ENCODE results near the gene CEP290.
"Not testable (repeated sequence)": the region's sequence is repeated elsewhere in the genome, so short reads cannot be mapped to it uniquely, and the experiment has no call there.

CEP290 gene

DNA sequence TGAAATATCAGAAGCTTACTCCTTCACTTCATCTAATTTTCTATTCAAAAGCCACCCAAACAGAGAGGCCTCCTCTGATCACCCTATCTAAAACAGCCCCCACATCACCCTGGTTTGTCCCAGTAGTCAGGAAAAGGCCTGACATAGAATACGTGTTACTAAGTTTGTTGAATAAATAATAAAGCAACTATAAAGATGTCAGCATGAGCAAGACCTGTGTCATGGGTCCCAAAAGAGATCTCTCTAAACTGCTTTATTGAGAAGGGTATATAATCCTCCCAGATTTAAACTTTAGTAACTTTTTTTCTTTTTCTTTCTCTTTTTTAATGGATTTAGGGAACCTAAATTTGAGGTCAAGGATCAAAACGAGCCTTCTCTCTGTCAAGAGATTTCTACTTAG lies 85.3 kb downstream of the CEP290 start:
- FAIRE-seq = no peak
- DNase-seq (ENCODE audit: low spot score) = peak; percentile 54

DNA sequence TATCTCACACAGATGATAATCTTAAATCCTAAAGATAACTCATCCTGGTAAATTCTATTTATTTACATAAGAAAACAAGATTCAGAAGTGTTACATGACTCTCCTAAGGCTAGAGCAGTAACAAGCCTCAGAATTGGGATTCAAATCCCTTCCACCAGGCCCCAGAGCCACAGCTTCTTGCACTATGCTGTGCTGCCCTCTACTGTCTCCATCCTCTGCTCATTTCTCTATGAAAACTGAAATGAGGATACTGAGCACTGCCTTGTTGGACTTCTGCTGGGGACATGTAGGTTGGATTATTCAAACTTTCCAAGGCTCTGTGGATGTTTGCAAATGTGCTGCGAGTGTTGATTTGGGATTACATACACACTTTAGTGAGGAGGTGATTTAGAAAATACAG lies 89.2 kb downstream of the CEP290 start:
- FAIRE-seq (no peak), DNase-seq (ENCODE audit: low spot score) (peak; percentile 33)

DNA sequence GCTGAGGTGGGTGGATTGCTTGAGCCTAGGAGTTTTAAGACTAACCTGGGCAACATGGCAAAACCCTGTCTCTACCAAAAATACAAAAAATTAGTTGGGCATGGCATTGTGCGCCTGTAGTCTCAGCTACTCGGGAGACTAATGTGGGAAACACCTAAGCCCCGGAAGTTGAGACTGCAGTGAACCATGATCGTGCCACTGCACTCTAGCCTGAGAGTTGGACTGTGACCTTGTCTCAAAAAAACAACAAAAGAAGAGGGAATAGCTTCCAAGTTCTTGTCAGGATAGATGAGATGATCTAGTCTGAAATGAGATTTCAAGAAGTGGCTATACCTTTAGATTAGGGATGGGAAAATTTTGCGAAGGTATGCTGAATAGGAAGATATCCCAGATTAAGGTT lies 97.9 kb downstream of the CEP290 start:
- no peak for FAIRE-seq

DNA sequence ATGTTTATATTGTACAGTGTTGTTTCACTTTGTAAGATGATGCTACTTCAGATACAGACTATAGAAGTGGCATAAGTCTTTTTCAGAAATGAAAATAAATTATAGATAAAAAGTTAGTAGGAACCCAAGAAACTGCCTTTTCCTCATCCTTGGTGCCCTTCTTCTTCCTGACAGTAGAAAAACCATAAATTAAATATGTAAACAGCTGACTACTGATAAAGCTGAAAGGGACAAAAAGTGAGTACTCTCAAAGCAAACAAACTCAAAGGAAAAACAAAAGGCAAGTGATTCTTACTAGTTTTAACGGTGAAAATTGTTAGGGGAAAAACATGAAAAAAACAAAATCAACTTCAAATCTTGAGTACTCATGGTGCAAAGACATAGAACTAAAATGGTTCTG lies 104.1 kb downstream of the CEP290 start:
- DNase-seq (ENCODE audit: low spot score) (no peak), FAIRE-seq (no peak)

More for the DNA sequence above, 97.9 kb downstream of the CEP290 start:
- DNase-seq (ENCODE audit: low spot score) = no peak

DNA sequence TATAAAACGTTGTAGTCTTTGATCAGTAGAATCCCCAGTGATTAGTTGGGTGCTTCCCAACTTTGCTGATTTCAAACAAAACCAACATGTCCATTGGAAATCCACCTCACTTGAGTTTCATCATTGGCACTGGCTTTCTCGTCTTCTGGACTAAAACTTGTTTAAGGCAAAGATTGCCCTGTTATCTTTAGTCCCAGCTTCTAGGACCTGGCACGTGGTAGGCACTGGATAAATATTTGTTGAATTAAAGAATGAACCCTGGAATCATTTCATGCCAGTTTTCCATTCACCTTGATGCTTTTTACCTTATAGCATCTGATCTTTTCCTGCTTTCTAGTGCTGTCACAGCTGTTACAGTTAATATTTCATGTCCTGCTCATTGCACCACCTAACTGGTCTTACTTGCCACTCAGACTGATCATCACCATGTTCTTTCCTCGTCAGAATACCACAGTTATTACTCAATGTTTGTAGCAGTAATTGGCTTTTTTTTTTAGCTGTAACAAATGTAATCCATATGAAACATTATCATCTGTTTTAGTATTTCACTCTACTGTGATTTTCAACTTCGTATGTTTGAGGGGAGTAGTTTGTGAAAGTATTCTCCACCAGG lies 105.4 kb downstream of the CEP290 start:
- FAIRE-seq (peak; percentile 42), DNase-seq (ENCODE audit: low spot score) (no peak)

DNA sequence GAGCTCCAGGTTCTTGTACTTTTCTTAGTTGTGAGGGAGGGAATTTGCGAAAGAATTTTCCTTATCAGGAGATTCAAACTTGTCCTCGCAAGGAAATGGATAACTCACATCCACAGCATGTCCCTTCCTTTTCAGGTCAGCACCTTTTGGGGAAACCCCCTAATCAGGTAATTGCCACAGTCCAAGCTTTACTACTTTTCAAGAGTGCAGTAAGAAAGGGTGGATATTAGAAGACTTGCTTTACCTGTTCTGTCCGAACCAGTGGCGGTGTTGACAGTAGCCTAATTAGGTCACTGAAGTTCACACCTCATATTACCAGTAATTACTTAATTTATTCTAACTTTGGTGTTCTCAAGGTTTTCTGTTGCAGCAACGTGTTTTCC lies 106.0 kb downstream of the CEP290 start:
- FAIRE-seq (no peak), DNase-seq (ENCODE audit: low spot score) (no peak)

DNA sequence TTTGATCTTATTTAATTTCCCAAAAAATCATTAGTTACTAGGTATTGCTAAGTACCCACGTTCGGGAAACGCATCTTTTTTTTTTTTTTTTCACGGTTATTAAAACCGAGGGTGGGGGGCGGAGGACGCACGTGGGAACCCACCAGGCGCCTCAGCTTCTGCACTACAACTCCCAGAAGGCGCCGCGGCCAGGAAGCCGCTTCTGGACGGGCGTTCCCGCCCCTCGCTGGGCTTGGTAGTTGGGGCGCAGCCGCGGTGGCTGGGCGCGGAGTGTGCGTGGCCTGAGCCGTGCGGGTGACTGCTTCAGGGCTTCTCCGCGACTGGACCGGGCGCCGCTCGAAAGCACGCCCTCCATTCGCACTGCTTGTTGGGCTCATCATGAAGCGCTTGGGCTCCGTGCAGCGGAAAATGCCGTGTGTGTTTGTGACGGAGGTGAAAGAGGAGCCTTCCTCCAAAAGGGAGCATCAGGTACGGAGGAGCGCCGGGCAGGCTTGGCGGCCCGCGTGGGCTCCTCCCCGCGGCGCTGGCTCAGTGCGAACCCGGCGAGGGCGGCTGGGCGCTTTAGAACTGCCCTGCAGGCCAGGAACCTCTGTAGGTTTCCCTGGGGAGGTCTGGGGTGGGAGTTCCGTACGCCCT lies 106.5 kb downstream of the CEP290 start:
- FAIRE-seq = no peak
- peak; percentile 64 for DNase-seq (ENCODE audit: low spot score)

DNA sequence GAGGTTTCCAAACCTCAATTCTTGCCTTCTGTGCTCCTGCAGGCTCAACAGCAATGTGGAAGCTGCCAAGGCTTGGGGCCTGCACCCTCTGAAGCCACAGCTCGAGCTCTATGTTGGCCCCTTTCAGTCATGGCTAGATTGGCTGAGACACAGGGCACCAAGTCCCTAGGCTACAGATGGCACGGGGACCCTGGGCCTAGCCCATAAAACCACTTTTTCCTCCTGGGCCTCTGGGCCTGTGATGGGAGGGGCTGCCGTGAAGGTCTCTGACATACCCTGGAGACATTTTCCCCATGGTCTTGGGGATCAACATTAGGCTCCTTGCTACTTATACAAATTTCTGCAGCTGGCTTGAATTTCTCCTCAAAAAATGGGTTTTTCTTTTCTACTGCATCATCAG lies 110.7 kb downstream of the CEP290 start:
- not testable (repeated sequence) for FAIRE-seq; DNase-seq (ENCODE audit: low spot score)

DNA sequence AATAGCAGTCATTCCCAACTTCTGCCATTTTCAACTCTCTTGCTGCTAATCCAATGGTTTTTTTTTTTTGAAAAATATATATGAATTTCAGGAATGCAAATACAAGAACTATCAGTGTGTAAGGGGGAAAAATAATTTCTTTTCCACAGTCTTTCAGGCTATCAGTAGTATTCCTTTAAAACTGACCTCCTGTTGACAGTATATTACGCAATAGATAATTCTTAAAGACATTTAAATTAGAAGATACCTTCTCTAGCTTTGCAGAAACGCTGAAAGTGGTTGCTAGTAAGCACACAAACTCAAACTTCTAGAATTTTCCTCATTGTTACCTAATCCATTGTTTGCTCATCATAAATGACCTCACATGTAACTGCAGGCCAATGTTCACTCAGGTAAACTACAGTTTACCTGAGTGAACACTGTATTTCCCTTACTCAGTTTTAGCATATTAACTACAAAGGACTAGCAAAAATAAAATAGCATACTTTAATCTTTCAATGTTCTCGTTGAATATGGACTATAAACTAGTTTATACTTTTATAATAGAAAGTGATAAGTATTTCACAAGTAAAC lies 112.7 kb downstream of the CEP290 start, which contains the start of gene C12orf50:
Gene C12orf50, minus strand, starts transcription at position 309 of the 573 bp plus-strand sequence. CDS start 2,439 bp downstream, outside the sequence.
- DNase-seq (ENCODE audit: low spot score) (no peak), FAIRE-seq (no peak)

DNA sequence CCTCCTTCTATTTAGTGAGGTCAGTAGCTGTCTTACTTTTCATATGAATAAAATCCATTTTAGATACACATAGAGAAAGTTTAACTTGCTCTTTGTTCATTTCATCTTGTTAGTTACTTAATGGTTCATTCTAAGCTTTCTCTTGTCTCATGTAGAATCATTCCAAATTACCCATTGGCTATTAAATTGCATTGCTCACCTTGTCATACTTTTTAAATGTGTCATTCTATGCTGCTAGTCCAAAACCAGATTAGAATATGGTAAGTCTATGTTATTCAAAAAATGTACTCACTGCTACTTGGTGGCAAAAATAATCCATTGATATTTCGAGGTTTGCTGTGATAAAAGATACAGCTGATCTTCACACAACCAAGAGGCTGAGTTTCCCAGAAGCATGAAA lies 115.7 kb downstream of the CEP290 start:
- DNase-seq (ENCODE audit: low spot score) (no peak), FAIRE-seq (no peak)

DNA sequence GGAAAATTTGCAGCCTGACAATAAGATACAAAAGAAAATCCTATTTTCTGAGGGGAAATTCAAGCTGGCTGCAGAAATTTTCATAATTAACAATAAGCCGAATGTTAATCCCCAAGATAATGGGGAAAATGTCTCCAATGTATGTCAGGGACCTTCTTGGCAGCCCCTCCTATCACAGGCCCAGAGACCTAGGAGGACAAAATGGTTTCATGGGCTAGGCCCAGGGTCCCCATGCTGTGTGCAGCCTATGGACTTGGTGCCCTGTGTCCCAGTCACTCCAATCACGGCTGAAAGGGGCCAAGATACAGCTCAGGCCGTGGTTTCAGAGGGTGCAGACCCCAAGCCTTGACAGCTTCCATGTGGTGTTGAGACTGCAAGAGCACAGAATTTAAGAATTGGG lies 123.9 kb downstream of the CEP290 start:
- FAIRE-seq (no peak), DNase-seq (ENCODE audit: low spot score) (no peak)

DNA sequence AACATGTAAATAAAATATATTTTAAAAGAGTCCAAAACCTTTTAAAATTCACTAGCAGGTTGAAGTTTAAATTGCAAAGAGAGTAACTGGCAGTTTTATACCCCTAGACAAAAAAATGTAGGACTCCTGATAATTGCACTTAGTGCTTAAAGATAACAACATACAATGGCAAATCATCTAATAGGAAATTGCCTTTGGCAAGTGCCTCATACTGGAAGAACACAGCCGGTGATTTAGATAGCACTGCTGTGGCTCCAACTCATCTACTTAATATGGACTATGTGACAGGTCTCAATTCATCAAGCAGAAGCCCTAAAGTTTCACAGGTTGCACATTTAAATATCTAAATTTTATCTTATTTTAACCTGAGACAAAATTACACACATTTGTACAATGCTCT lies 126.1 kb downstream of the CEP290 start:
- no peak for FAIRE-seq
- DNase-seq (ENCODE audit: low spot score) = no peak

DNA sequence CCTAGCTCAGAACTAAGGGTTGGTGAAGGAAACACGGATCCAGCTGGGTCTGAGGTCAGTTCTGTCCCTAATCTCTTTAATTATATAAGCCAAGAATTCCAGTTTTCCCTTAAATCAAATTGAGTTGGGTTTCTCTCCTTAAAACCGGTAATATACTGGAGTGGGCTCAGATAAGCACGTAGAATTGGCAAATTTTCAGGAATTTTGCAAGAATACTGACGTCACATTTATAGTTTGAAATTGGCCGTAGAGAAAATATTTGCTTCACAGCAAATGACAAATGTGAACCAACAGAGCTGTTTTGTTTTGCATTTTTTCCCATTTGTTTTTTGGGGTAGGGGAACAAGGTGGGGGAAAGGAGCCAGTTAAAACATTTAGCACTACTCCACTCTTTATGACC lies 130.1 kb downstream of the CEP290 start:
- DNase-seq (ENCODE audit: low spot score) (no peak), FAIRE-seq (no peak)

DNA sequence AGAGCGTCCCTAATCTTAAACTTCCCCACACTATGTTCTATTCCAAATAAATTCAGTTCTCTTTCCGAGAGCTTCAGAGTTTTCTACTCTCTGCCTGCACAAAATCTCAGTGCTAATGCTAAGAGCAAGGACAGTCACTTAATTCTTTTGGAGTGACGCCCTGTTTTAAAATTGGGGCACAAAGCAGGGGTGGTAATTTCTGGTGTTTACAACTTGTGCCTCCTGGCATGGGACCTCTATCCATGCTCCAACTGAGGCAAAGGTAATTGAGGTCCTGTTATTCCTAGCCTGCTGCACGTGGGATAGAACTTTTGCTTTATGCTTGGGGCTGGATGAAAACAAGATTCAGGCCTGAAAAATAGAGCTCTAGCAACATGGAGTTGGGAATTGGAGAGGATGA lies 135.5 kb downstream of the CEP290 start:
- FAIRE-seq = no peak
- DNase-seq (ENCODE audit: low spot score) = no peak

DNA sequence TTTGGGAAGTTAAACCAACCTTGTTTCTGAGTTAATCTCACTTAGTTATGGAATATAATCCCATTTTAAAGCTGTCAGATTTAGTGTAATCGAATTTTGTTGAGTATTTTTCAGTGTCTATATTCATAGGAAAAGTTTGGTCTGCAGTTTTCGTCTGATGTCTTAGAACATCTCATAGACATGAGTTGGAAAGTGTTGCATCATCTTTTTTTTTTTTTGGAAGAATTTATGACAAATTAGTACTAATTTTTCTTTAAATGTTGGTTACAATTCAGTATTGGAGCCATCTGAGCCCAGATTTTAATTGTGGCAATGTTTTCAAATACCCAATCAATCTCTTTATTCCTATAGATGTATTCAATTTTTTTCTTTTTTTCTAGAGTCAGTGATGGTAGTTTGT lies 140.6 kb downstream of the CEP290 start:
- FAIRE-seq (no peak), DNase-seq (ENCODE audit: low spot score) (no peak)
